Measurements from ENCODE around the gene SUCLA2.

GRCh38 chr13:47990920-47991466 is 10.1 kb downstream of the SUCLA2 start:
- no peak for TF ChIP-seq HDAC2 (IDR thresholded peaks at IDR 0.05; ENCODE audit: borderline replicate concordance in 1 of 2, low read depth in 2 of 2, low read length in 2 of 2)
- TF ChIP-seq SP2 (IDR thresholded peaks at IDR 0.05; ENCODE audit: low read length), result no peak
